ENCODE results near the gene SGSM1.
A peak's percentile ranks its signal among the peaks of the same experiment; 100 is the strongest.

SGSM1 gene

GRCh38 chr22:24806663-24807001 lies 621 bp downstream of the SGSM1 start:
- DNase-seq, result no peak

DNA sequence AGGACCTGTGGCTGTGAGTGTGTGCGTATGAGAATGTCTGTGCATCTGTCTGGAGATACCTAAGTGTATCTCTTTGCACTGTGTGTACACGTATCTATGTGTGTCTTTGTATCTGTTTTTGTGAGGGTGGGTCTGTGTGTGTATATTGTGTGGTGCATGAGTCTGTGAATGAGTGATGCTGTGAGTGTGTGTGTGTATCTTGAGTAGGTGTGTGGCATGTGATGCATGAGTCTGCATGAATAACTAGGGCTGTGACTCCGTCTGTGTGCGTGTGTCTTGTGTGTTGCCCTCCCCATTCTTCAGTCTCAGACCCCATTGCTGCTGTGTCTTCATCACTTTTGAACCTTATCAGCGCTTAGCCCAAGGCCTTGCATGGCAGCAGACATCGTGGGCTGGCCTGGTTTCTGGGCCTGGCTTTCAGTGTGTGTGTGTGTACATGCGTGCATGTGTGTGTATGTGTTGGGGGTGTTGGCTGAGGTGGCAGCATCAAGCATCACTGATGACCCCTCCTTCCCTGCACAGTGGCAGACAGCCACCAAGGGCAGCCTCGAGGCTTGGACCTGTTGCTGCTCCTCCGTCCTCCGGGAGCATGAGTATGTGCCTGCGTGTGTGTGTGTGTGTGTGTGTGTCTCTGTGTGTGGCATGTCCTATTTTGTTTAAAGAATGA lies 1.4 kb downstream of the SGSM1 start:
- no peak for DNase-seq

DNA sequence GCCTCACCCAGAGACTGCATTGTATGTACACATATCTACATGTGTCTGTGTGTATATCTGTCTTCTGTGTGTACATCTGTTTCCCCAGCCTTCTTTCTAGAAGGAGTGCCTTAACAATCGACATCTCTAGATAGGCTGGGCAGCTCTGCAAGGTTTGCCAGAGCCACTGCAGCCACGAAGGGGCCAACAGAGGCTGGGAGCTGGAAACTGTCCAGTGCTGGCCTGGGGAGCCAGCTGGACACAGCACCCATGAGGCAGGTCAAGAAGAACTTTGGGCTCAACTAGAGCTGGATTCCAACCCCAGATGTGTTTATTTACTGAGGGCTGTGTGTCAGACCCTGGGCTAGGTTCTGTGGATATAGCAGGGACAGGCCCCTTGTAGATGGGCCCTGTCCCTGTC lies 3.3 kb downstream of the SGSM1 start:
- DNase-seq, result no peak

- no peak for DNase-seq
These were observed 4.2 kb downstream of the SGSM1 start for GRCh38 chr22:24810043-24810749.

DNA sequence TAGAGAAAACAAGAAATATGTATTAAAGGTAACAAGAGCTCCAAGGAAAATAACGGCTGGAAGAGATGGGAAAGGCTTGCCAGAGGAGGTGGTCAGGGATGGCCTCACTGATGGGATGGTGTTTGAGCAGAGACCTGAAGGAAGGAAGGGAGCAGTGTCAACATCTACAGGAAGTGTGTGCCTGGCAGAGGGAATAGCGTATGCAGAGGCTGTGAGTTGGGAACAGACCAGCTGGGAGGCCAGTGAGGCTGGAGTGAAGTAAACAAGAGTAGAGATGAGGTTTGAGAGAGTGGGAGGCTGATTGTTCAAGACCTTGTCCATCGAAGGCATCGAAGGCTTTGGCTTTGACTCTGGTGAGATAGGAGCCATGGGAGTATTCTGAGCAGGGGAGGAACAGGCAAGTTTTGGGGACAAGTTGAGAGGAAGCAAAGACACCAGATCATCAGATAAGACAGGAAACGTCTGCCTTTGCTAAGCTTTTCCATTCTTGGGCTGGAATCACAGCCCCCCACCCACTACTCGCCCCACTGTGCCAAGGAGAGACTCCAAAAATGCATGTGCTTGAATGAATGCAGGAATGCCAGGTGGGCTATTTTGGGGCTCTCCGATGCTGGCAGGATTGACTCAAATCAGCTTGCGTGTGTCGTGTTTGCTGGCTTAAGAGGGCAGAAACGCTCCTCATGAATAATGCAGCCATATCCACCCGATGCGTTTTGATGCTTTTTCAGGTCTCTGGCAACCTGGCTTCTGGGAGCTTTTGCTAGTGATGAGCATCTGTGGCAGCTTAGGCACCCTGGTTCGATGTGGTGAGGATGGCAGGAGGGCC lies 7.2 kb downstream of the SGSM1 start:
- DNase-seq, result no peak

GRCh38 chr22:24813861-24814770 lies 8.1 kb downstream of the SGSM1 start:
- DNase-seq, result no peak

GRCh38 chr22:24816806-24817205 lies 10.8 kb downstream of the SGSM1 start:
- no peak for DNase-seq

DNA sequence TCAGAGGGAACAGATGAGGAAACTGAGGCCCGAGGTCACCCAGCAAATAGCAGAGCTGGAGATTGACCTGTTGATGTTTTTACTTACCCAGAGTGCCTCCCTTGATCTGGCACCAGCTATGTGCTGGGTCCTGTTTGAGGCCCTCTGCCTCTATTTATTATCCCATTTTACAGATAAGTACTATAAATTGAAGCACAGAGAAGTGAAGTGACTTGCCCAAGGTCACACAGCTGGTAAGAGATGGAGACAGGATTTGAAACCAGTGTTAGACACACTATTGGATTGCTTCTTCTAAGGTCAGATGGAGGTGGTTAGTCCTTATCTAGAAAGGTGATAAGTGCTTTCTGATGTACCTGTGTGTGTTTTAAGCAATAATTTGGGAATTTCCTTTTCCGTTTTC lies 13.5 kb downstream of the SGSM1 start:
- DNase-seq, result no peak

- no peak for DNase-seq
These were observed 14.0 kb downstream of the SGSM1 start for GRCh38 chr22:24819911-24820461.

DNA sequence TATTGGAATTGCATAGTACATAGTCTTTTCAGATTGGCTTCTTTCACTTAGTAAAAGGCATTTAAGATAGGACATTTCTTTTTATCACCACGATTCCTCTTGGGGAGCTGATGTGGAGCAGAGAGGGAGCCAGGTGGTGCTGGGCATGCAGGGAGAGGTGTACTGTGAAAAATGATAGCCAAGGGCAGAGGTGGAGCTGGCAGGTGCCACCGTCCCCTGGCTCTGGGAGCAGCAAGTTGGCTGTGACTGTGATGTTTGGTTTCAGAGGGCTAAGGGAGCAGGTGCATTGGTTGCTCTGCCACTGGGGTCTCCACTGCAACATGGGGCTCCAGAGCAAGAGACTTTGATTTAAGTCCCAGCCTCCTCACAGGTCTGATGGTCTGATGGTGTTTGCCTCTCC lies 16.5 kb downstream of the SGSM1 start:
- no peak for DNase-seq

GRCh38 chr22:24823787-24824186 lies 17.8 kb downstream of the SGSM1 start:
- DNase-seq, result no peak

GRCh38 chr22:24824250-24824649 lies 18.2 kb downstream of the SGSM1 start:
- DNase-seq, result no peak

DNA sequence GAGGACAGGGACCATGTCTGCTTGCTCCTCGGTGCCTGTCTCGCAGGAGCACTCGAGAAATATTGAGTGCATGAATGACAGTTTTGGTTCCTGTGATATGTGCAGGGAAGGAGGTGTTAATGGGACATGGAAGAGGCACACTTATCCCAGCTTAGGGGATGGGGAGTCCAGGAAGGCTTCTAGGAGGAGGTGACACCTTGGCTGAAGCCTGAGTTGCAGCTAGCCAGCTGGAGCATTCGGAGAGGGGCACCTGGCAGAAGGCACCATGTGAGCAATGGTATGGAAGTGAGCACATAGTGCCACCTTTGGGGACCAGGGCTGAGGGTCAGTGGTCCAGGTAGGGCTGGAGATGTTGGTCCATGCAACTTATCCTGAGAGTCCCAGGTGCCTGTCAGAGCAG lies 18.9 kb downstream of the SGSM1 start:
- no peak for DNase-seq

DNA sequence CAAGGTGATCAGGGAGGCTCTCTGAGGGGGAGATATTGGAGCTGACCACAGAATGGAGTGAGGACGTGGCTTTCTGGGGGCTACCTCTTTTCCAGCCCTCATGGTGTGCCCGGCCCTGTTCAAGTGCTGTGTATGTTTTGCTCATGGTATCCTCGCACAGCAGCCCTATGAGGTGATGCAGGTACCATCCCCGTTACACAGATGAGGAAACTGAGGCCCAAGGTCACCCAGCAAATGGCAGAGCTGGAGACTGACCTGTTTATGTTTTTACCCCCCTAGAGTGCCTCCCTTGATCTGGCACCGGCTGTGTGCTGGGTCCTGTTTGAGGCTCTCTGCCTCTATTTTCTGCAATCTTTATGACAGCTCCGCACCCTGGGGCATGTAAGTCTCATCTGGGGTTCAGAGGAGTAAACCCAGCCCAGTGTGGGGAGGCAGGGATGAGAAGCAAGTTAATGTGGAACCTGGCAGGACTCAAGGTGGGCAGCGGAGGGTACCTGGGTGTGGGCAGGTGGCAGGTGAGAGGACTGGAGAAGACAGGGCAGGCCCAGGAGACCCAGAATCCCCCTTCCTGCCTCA lies 20.8 kb downstream of the SGSM1 start:
- DNase-seq, result no peak

DNA sequence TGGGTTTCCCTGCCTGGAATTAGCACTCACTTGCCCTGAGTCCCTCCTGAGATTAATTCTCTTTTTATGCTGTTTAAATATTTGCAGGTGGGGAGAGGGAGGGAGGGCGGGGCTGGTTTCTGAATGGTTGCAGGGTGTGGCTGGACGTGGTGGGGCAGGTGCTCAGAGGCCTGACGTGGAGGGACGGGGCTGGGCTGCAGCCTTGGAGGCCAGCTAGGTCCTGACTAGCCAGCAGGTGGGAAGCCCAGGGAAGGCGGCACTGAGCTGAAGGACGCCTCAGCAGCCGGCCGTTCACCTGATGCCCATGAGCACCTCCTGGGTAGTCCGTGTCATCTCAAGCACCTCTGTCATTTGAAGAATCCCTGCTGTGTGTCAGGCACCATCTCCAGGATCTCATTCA lies 21.3 kb downstream of the SGSM1 start:
- no peak for DNase-seq

DNA sequence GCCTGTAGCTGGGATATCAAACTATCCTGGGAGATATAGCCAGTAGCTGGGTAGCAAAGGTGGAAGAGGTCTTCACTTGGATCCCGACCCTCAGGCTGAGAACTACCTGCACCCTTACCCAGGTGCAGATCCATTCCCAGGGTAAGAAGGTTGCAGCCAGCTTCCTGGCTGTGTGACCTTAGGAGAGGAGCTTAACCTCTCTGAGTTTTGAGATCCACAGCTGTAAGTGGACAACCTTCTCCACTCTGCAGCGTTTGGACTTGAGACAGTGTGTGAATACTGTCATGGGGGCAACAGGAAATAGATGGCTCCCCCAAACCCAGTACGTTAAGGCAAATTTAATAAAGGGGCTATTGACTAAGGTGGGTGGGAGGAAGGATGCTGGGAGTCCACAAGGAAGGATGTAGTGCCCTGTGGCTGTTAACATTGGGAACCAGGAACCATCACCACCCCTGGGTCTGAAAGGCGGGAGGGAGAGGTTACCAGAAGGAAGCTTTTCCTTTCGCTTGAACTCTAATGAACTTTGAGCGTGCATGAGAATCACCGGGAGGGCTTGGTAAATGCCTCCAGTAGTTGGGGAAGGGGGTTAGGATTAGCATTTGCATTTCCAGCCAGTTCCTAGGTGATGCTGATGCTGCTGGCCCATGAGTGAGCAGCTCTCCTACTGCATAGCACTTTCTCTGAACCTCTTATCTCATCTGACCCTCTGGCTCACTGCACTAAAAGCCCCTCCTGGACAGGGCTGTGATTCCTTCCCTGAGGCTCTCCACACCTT lies 24.4 kb downstream of the SGSM1 start:
- no peak for DNase-seq

DNA sequence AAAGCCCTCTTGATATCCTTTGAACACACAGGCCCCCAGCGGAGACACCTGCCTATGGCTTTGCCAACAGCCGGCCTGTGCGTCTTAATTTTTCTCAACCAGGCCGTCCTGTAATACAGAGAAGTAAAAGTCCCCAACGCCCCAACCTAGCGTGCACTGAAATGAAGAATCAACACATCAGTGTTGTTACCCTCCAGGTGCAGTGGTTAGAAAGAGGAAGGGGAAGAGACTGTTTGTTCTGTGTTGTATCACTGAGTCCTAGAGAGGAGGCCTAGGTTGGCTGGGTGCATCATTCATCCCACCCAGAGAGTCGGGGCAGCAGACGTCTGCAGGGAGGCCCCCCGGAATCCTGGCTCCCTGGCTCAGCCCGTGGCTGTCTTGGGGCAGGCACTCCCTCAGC lies 25.7 kb downstream of the SGSM1 start:
- no peak for DNase-seq

DNA sequence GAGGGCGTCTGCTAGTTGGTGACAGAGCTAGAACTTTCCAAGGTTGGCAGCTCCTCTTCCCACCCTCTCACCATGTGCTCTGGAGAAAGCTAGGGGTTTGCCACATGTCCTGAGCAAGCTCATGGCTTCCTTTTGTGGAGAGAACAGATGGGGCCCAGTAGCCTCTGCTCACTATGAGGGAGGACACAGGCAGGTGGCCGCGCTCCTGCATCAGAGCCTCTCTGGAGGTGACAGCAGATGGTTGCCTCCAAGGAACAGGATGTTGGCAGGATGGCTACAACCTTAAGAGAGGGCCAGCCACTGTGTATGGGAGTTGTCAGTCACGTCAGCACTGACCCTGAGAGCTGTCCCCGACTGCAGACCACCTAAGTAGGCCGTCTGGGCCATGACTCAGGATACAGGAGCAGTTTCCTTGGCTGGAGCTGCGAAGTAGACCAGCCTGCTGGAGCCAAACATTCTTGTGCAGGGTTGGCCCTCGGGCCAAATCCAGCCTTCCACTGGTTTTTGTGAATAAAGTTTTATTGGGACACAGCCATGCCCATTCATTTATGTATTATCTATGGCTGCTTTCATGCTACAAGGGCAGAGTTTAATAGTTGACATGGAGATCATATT lies 28.0 kb downstream of the SGSM1 start:
- DNase-seq, result no peak

GRCh38 chr22:24834845-24835570 lies 29.0 kb downstream of the SGSM1 start:
- peak; percentile 10 to 15 for DNase-seq

- no peak for DNase-seq
These were observed 30.3 kb downstream of the SGSM1 start for GRCh38 chr22:24836282-24836681.

Data from Kasumi-1 (cell line).